ELR (cell line): ENCODE measurements around the gene SIM1.
"Not testable (repeated sequence)": the region's sequence is repeated elsewhere in the genome, so short reads cannot be mapped to it uniquely, and the experiment has no call there.

Experiments used
- DNase-seq: peaks from one replicate; pipeline ENCODE4 v3.0.0-alpha.2; 2015; ENCODE audit warnings: low read depth

The SIM1 gene

GRCh38 chr6:100426241-100426640, 38.5 kb downstream of the SIM1 start:
- DNase-seq: no peak

GRCh38 chr6:100420711-100421110, 44.0 kb downstream of the SIM1 start:
- no peak for DNase-seq

- no peak for DNase-seq
Observed at GRCh38 chr6:100417036-100417435, 47.7 kb downstream of the SIM1 start.

GRCh38 chr6:100415768-100416167, 49.0 kb downstream of the SIM1 start:
- DNase-seq: no peak

- no peak for DNase-seq
Observed at GRCh38 chr6:100412872-100413271, 51.8 kb downstream of the SIM1 start.

- DNase-seq: no peak
Observed at GRCh38 chr6:100404051-100404450, 60.7 kb downstream of the SIM1 start.

GRCh38 chr6:100393493-100393892, 71.2 kb downstream of the SIM1 start:
- DNase-seq: no peak

- DNase-seq: no peak
Observed at GRCh38 chr6:100392423-100392822, 72.3 kb downstream of the SIM1 start.

- DNase-seq: no peak
Observed at GRCh38 chr6:100388868-100389519, 75.7 kb downstream of the SIM1 start.

GRCh38 chr6:100382767-100383195, 81.9 kb downstream of the SIM1 start:
- DNase-seq: no peak

GRCh38 chr6:100382031-100382430, 82.7 kb downstream of the SIM1 start:
- DNase-seq: no peak

- DNase-seq: no peak
Observed at GRCh38 chr6:100381111-100381510, 83.6 kb downstream of the SIM1 start.

- DNase-seq: no peak
Observed at GRCh38 chr6:100379386-100379785, 85.3 kb downstream of the SIM1 start.

GRCh38 chr6:100378576-100378975, 86.1 kb downstream of the SIM1 start:
- DNase-seq: no peak

GRCh38 chr6:100376103-100376502, 88.6 kb downstream of the SIM1 start:
- DNase-seq: no peak

GRCh38 chr6:100372326-100373091, 92.2 kb downstream of the SIM1 start:
- no peak for DNase-seq

- DNase-seq: no peak
Observed at GRCh38 chr6:100371591-100371990, 93.1 kb downstream of the SIM1 start.

GRCh38 chr6:100370265-100370664, 94.5 kb downstream of the SIM1 start:
- peak; percentile 57 for DNase-seq

GRCh38 chr6:100366419-100366818, 98.3 kb downstream of the SIM1 start:
- DNase-seq: peak; percentile 90

- no peak for DNase-seq
Observed at GRCh38 chr6:100363651-100364050, 101.1 kb downstream of the SIM1 start.

- DNase-seq: not testable (repeated sequence)
Observed at GRCh38 chr6:100354736-100355641, 109.7 kb downstream of the SIM1 start.

- peak; percentile 71 for DNase-seq
Observed at GRCh38 chr6:100353276-100354015, 111.3 kb downstream of the SIM1 start.
